Testis (tissue), 2 donors: ENCODE data around the gene MIB2.
"Not testable (repeated sequence)": the region's sequence is repeated elsewhere in the genome, so short reads cannot be mapped to it uniquely, and the experiment has no call there.

Source experiments
- POLR2A ChIP-seq: fragments of 450-650 bp; IDR thresholded peaks from one replicate; pipeline ENCODE4 v1.6.1; 2017; ENCODE audit warnings: antibody characterized with exemption, mild to moderate bottlenecking, moderate library complexity
- TF ChIP-seq, protein P1 (sequence below), 3 experiments: fragments of 450-650 bp in 2 of 3; fragments of 200-600 bp in 1 of 3; sonication (generic) in 1 of 3; IDR thresholded peaks; one replicate each; pipeline ENCODE4 v1.5.1; 2016 to 2019; ENCODE audit warnings: antibody characterized with exemption in 3 of 3, mild to moderate bottlenecking in 2 of 3, moderate library complexity in 1 of 3

DNA sequence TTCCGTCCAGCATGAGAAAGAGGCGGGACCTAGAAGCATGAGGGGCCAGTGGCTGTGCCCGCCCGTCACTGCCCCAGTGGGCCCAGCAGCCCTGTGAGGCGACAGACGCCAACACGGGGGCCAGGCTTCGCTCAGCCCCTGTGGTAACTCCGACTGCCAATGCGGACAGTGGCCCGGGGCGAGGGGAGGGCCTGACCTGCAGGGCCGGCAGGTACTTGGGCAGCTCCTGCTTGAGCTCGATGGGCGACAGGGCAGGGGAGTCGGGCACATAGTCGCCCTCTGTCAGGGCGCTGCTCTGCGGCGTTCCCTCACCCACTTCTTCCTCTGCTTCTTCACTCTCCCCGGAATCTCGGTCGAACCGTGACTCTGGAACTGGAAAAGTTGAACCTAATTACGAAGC is 24.8 kb downstream of the MIB2 start:
- TF ChIP-seq, protein P1, sequence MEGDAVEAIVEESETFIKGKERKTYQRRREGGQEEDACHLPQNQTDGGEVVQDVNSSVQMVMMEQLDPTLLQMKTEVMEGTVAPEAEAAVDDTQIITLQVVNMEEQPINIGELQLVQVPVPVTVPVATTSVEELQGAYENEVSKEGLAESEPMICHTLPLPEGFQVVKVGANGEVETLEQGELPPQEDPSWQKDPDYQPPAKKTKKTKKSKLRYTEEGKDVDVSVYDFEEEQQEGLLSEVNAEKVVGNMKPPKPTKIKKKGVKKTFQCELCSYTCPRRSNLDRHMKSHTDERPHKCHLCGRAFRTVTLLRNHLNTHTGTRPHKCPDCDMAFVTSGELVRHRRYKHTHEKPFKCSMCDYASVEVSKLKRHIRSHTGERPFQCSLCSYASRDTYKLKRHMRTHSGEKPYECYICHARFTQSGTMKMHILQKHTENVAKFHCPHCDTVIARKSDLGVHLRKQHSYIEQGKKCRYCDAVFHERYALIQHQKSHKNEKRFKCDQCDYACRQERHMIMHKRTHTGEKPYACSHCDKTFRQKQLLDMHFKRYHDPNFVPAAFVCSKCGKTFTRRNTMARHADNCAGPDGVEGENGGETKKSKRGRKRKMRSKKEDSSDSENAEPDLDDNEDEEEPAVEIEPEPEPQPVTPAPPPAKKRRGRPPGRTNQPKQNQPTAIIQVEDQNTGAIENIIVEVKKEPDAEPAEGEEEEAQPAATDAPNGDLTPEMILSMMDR (IDR thresholded peaks at IDR 0.05): not testable (repeated sequence)
- TF ChIP-seq POLR2A: not testable (repeated sequence)
